Left forelimb (tissue), 1 donor: ENCODE measurements around the gene OCA2.

Experiments used
- DNase-seq: peaks from one replicate; pipeline ENCODE4 v3.0.0-alpha.2; 2018; ENCODE audit warnings: low spot score

Gene OCA2

DNA sequence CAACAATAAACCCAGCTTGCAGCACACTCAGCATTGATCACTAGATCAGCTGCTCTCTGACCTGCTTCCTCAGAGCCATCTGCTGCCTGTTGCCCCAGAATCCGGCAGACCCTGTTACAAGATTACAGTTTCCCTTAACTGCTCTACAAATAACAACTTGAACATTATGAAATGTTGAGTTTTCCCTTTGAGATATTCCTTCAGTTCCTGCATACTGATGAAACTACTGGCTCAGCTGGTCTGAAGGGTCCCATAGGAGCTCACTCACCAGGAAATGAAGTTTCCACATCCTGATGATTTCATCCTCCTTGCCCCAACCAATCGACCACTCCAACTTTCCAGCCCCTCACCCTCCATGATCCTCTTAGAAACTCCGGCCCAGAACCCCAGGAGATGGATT, 281.9 kb downstream of the OCA2 start:
- no peak for DNase-seq

DNA sequence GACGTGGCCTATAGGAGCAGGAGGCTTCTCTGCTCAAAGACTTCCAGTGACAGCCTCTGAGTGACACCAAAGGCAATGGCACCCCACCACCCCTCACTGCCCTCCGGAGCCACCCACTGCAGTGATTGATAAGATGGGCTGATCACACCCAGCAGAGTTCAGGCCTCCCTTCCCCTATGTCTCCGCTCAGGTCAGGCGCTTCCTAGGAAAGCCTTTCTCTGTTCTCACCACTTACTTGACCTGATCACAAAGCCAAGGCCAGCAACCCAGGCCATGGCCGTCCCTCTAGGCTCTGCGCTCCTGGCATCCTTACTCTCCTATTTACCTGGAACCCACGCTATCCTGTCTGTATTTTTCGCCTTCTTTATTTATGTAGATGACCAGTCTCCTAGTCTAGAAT, 282.3 kb downstream of the OCA2 start:
- DNase-seq: no peak

DNA sequence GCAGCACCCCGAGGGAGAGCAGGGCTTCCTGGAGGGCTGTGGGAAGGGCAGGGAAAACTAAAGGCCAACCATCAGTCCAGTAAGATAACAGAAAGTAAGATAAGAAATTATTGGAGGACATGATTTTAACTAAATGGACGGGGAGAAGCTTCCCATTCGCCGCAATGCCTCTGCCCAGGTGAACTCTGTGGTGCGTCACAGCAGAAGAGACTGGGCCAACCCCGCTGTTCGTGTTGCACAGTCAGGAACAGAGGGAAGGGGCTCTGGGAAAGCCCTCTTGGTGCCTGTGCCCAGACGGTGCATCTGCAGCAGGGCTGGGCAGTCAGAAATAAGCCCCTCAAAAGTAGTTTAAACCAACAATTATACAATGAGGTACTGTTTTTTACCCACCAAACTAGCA, 284.1 kb downstream of the OCA2 start:
- no peak for DNase-seq

DNA sequence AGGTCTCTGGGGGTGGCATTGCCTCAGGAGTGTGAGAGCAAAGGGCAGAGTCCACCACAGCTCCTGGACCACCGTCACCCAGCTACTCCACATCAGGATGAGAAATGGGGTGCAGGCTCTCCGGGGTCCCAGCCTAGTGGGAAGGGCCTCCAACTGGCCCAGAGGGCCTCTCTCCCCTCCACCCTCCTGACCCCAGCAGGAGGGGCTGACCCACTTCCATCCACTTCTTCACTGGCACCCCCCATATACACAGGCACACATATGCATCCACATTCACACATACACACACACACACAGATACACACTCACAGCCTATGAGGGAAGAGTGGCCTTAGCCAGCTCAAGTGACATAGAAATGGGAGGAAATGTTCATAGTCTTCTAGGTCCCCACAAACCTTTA, 286.0 kb downstream of the OCA2 start:
- no peak for DNase-seq

DNA sequence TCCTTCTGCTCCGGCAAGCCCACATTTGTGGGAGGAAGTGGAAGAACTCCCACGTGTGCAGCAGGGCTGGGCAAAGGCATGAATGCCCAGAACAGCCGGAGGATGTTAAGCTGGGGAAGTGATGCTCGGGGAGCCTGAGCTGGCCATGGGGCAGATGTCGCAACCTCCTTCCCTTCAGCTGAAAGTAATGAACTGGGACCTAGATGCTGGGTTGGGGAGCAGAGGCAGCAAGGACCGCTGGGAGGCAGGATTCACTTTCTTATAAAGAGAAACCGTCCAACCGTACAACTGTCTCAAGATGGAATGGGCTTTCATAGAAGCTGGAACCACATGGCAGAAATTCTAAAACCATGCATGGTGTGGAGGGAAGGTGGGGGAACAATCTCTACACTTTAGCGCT, 290.9 kb downstream of the OCA2 start:
- no peak for DNase-seq

DNA sequence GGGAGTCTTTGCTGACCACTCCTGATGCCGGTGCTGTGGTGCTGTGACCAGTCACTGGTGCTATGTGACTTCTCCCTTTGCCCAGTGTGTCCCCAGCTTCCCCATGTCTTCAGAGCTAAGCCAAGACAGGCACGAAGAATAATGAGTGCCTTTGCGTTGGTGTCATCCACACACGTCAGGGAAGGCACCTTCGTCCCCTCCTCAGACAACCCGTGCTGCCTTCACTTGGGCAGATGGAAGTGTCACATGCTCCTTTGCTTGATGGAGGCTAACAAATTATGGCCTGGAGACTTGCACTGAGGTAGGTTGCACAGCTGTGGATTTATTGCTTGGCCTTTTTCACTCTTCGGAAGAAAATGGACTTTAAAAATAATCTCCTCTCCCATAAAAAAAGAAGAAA, 291.8 kb downstream of the OCA2 start:
- no peak for DNase-seq

DNA sequence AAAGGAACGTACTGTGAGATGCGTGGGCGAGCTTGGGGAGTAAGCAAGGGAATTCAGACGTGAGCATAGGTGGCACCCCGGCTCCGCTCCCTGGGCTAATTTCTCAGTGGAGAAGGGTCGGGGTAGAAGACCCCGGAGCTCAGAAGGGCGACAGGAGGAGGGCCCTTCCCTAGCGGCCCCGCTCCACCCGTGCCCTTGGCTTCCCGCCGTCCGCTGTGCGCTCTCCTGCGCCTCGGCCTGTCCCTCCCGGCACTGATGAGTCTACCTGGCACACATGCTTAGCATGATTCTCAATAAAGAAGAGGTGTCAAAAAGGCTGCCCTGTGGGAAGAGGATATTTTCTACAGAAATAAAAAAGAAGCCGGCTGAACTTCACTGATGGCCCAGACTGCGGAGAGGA, 292.7 kb downstream of the OCA2 start:
- DNase-seq: no peak

DNA sequence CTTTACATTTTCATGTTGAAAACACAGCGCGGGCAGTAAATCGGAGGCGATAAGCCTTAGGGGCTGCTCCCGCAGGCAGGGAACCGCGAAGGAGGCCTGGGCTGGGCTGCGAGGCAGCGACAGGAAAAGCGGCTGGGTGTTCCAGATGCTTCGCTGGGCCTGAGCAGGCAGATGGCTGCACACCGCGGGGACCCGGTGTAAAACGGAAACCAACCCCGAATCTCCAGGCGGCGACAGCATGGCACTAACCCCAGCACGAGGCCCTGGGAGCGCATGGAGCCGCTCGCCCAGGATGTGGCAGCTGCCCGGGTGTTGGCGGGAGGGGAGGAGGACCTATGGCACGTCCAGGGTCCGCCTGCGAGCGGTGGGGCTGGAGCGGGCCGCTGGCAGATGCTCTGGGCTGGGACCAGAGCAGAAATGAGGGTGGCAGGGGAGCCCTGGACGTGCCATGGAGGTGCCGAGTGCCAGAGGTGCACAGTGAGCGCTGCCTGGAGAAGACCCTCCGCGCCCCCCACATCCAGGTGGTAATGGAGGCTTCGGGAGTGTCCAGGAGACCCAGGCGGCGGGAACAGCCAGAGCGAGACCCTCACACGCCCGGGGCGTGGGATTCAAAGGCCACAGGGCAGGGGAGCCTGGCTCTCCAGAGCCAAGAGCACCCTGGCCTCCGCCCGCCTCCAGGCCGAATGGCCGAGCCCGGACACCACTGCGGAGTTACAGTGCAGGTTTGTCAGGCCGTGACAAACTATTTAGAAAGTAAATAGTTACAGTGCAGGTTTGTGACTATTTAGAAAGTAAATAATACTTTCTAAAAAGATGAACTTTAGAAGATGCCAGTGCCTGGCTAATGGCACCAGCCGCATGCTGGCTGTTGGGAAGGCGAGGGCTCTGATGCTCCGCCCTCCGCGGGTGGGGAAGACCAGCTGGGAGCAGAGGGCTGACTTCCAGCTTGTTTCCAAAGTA, 293.6 kb downstream of the OCA2 start:
- no peak for DNase-seq

DNA sequence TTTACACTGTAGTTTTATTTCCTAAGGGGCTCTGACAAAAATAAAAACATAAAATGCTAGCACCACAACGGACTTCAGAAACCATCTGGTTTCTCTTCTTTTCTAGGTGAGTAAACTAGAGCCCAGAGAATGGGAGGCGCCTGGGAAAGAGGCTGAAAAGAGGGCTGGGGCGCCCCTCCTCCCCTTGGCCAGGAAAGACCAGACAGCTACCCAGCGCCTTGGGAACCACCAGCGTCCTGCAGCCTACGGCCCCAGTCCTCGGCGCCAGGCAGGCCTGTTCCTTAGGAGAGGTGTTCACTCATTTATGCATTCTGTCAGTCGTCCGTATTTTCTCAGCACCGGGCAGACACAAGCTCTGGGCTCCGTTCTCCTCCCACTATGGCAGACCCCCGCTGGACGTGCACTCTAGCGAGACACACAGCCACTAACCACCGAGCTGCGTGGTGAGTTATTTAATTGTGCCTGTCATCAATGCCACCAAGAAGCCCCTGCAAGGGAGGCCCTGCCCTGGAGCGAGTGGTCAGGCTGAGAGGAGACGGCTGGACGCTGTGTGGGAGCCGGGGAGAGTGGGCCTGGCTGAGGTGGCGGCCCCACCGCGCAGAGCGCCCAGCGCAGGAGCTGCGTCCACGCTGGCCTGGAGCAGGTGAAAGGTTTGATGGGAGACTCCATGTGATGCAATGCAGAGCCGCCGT, 294.4 kb downstream of the OCA2 start:
- no peak for DNase-seq

DNA sequence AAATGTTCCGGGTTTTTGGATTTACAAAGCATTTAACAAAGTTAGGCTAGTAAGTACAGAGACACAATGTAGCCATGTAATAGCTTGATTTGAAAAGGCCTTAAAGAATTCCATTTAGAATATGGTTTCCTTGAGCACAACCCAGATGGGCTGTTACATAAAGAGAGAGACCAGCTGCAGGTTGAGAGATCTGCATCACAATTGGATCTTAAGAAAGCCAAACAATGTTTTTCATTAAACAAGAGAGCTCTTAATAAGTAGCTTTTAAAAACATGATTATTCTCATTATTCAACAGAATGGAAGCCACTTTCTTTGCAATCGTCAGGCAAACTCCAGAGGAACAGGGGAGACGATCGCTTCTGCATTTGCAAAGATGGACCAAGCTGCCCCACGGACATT, 300.3 kb downstream of the OCA2 start:
- DNase-seq: no peak

DNA sequence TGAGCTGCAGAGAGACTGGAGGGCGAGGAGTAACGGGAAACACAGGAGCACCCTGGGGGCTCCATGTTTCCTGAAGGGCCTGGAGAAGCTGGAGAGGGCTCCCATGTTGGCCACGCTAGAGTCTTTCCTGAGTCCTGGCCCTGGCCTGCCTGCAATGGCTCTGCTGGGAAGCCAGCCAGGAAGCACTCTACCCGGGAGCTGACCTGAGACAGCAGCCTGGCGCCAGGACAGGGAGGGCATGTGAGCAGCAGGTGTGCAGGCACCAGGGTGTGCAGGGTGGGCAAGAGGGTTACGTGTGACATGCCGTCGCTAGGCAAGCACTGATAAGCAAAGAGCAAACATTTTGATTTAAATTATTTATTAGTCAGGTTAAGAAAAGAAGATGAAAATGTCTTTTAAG, 301.4 kb downstream of the OCA2 start:
- DNase-seq: no peak

DNA sequence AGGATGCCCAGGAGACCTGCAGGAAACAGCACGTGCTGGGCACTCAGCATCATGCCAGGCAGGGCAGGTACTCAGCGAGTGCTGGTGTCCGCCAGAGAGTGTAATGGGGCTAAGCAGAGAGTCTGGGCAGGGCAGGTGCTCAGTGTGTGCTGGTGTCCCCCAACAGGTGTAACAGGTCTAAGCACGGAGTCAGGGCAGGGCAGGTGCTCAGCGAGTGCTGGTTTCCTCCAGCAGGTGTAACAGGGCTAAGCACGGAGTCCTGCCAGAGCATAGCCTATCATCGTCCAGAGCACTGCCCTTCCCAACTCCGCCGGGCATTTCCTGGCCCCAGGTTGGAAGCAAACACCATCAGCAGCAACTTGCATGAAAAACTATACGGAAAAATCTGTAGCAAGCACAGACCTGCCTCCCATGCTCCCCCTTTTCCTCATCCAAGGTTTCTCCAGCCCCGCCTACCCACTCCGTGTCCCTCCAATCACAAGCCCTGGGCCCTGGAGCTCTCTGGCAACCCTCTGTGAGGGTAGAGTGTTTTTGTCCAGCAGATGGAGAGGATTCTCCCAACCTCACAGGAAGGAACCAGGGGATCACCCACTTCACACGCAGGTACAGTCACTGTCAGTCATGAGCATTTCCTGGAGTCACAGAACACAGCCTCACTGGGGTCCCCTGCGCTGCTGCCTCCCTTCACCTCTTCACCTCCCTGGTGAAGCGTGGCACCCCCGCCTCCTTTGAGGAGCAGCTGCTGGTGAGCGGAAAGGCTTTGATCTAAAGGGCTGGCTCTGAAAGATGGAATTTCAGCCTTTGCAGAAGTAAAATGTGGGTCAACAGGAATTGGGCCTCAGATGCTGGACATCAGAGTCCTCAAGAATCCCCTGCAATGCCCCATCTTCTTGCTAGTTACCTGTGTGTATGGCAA, 302.5 kb downstream of the OCA2 start:
- DNase-seq: no peak

DNA sequence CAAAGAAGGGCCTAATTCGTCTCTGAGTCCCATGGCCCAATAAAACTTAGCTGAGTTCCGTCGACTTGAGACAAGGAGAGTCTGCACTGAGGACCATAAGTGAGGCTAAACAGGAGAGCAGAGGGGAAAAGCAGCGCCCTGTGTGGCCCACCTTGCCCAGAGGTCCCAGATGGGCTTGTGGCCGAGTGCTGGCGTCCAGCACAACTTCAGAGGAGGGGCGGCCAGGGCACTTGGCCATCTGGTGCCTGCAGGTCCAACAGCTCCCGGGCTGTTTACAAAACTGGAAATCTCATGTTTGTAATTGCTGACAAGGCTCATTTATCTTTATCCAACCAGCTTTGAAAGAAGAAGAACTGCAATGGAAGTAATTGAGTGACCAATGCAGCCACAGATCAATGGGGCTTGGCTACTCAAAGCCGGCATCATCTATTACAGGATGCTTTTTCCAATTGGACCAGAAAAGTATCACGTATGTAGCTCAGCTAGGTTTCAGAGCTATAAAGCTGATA, 306.3 kb downstream of the OCA2 start:
- DNase-seq: no peak

DNA sequence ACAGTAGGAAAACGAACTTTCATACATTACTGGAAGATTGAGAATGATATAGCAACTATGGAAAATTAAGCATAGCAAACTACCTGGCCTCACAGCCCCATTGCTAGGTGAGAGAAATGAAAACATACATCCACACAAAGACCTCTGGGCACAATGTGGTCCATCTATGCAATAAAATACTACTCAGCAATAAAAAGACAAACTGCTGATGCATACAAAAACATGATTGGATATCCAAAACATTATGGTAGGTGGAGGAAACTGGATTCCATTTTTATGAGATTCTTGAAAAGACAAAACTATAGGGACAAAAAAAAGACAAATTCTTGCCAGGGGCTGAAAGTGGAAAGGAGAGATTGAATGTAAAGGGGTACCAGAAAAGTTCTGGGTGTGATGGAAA, 308.8 kb downstream of the OCA2 start:
- DNase-seq: no peak

DNA sequence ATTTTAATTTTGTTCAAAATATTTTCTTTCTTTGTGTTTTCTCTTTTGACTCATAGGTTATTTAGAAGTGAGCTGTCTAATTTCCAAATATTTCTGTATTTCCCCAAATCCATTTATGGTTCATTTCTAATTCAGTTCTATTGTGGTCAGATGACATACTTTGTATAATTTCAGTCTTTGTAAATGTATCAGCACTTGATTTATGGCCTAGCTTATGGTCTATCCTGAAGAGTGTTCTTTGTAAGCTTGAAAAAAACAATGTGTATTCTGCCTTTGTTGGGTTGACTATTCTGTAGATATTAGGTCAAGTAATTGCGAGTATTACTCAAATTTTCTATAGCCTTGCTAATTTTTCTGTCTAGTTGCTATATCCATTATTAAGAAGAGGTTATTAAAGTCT, 311.2 kb downstream of the OCA2 start:
- no peak for DNase-seq

DNA sequence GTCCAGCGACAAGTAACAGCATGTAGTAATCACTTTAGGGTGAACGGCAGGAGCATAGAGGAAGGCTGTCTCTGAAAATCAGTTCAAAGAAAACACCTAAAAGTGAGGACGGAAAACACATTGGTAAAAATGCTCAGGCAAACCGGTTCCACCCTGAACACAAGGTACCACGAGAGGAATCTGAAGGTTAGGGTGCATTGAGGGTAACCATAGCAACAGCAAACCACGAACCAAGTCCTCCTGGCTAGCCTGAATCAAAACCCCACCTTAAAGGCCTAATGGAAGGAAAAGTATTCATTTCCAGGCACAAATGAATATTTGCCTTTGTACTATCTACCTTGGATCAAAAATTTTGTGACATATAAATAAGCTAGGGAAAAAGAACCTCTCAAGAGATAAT, 315.0 kb downstream of the OCA2 start:
- DNase-seq: no peak

DNA sequence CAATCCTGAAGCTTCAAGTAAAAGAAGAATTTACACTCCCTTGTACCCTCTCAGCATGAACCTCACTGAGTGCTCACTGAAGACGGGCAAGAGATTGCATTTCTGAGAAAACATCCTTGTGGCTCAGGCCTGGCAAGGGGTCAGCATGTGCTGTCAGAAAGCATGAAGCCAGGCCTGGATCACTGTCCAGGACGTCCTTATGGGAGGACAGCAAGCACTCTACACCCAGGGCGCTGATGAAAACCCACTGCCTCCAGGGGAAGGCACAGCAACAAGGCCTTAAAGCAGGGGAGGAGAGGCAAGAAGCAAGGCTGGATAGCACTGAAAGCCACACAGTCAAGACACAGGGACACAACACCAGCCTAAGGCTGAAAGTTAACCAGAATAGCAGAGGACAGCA, 315.4 kb downstream of the OCA2 start:
- DNase-seq: no peak

DNA sequence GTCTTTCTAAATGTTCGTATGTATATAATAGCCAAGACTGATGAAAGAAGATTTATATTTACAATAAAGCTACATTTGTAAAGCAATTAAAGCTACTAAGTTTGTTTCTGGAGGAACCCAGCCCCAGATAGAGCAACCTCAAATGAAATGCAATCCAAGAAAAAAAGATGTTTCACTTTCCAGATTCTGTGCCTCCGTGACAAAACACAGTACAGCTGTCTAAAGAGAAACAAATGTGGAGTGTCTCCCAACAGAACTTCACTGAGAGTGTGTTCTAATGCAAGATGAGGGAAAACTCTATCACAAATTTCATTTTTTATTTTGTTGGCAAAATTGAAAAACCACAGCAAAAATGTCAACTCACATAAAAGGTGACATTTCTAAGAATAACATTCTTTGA, 317.0 kb downstream of the OCA2 start:
- no peak for DNase-seq

DNA sequence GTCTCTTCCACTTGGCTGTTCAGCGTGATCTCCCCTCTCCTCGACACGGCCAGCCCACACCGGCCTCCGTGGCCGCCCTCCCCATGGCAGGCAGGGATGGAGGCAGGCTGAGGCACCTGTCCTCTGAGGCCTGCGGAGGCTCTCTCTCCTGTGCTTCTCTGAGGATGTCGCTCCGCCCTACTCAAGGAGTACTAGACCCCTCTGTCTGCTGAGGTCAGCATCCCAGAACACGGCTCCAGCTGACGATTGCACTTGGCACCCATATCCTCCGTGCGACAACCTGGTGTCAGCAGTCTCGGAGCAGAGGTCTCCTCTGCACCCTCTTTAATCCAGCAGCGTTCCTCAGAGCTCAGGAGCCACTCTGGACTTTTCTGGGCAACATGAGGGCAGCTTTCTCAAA, 322.6 kb downstream of the OCA2 start:
- no peak for DNase-seq

DNA sequence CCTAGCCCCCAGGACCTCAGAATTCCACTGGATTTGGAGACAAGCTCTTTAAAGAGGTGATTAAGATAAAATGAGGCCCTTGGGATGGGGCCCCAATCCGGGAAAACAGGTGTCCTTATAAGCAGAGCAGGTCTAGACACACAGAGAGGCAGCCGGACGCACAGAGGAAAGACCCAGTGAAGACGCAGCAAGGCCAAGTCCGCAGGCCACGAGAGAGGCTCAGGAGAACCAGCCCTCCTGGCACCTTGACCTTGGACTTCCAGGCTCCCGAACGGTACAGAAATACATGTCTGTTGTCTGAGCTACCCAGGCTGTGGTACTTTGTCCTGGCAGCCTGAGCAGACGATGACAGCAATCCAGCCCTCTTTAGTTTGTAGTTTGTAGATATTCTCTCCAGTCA, 324.5 kb downstream of the OCA2 start:
- DNase-seq: no peak

DNA sequence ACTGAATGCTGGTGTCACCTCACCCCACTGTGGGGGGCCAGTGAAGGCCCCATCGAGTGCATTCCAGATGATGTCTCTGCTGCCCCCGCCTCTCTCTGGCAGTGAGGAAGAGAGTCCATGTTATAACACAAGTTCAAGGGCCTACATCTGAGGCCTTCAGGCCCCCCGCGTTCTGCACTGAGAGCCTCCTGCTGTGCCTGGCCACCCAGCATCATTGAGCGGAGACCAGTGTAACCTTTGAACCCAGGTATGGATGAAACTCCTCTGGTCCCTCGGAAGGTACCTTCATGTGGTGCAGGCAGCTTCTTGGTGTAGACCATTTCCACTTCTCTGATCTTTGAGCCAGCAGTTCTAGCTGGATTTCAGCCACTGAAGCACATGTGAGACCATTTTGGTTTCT, 324.9 kb downstream of the OCA2 start:
- DNase-seq: no peak

DNA sequence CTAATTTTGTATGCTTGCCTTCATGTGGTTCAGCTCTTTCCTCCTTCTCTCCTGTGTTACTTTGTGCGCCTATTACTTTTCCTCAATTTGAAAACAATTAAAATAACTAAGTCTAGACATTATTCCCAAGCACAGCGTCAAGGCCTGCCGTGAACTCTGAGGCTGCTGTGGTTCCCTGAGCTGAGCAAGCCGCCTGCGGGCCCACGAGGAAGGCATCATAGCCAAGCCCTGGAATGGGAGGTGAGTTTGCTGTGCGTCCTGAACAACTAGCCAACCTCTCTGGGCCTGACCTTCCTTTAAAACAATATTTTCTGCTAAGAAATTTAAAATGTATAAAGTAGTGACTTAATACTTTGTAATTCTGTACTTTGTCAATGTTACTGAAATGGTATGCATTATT, 327.2 kb downstream of the OCA2 start:
- no peak for DNase-seq
